OCI-LY7 (cell line): ENCODE measurements around the gene FPR1.

Experiments
- CTCF ChIP-seq: fragments of 200-600 bp; sonication (generic); conservative IDR thresholded peaks from 2 replicates; pipeline ENCODE4 v1.5.1; 2014; ENCODE audit warnings: mild to moderate bottlenecking, antibody characterized with exemption, low read length, moderate library complexity, mixed read lengths
- EZH2phosphoT487 ChIP-seq: fragments of 200-600 bp; sonication (generic); IDR thresholded peaks from 2 replicates; pipeline ENCODE4 v1.6.1; 2018; ENCODE audit warnings: low read depth, borderline replicate concordance, mild to moderate bottlenecking, mixed run types, antibody characterized with exemption, low read length, moderate library complexity, mixed read lengths

- TF ChIP-seq CTCF (no peak), EZH2phosphoT487 (no peak)
These were observed 33.4 kb upstream of the FPR1 start for GRCh38 chr19:51784922-51785690.
